GM12878 (cell line): ENCODE measurements around the gene MAGI2. TPM values are rescaled to one million over a fixed set of nuclear protein-coding genes. Genes with fewer than 3 reads are reported as not detected.

ENCODE experiments used
- ATAC-seq: fragments of 200-7000 bp; cut with Tn5 transposase; 3 replicates; pipeline ENCODE4 v1.9.1; 2020; ENCODE audit warnings: mild to moderate bottlenecking, moderate library complexity
- BruUV-seq: library from RNA; stranded (reverse); fragments of 400-500 nt; replicated peaks from 2 replicates; lab custom pipeline; 2021; lab: Mats Ljungman, UMichigan
- CTCF ChIA-PET: fragments of 300-600 bp; sonication (Branson Sonifier 250); formaldehyde crosslinking; extraction: SDS; loops from one replicate; lab custom pipeline; 2021; ENCODE audit warnings: inconsistent platforms; lab: Yijun Ruan, JAX
- POLR2A ChIA-PET: fragments of 350-600 bp; formaldehyde crosslinking; extraction: SDS; loops from one replicate; lab custom pipeline; 2021; ENCODE audit warnings: inconsistent platforms; lab: Charles Lee
- RAD21 ChIA-PET: fragments of 300-600 bp; sonication (Branson Sonifier 250); formaldehyde crosslinking; loops from one replicate; lab custom pipeline; 2023; ENCODE audit warnings: antibody characterized with exemption; ENCODE audit not compliant: unreplicated experiment; lab: Charles Lee
- SMC1A ChIA-PET: fragments of 300-600 bp; sonication (Branson Sonifier 250); formaldehyde crosslinking; loops from one replicate; lab custom pipeline; 2023; ENCODE audit not compliant: unreplicated experiment, uncharacterized antibody; lab: Charles Lee
- DNase-seq: peaks from one replicate; pipeline ENCODE4 v3.0.0-alpha.2; 2011; ENCODE audit warnings: low read depth, low spot score
- FAIRE-seq: peaks from 3 replicates; lab custom pipeline; 2011; peaks lifted over from hg19 to GRCh38; lab: Jason Lieb, UNC
- H2AFZ ChIP-seq: 2 replicates; pipeline ENCODE4 v1.6.0; 2011; ENCODE audit warnings: low read depth, low read length, control low read depth; ENCODE audit not compliant: control insufficient read depth
- H3K27ac ChIP-seq: 2 replicates; pipeline ENCODE4 v1.5.1; 2011; ENCODE audit warnings: control low read depth; ENCODE audit not compliant: control insufficient read depth, insufficient read depth
- H3K27me3 ChIP-seq, 2 experiments: replicated peaks in 1 of 2; 2 replicates each; pipeline versions ENCODE4 v1.6.0 to v1.6.1; 2011; ENCODE audit warnings: low read length in 1 of 2; ENCODE audit not compliant: control insufficient read depth in 2 of 2, insufficient read depth in 2 of 2
- H3K36me3 ChIP-seq, 2 experiments: 2 replicates each; pipeline ENCODE4 v1.5.1; 2011; ENCODE audit warnings: low read length in 1 of 2; ENCODE audit not compliant: control insufficient read depth in 2 of 2, insufficient read depth in 2 of 2
- H3K4me1 ChIP-seq: 2 replicates; pipeline ENCODE4 v1.6.1; 2011; ENCODE audit warnings: mild to moderate bottlenecking, low read length, moderate library complexity, mixed read lengths; ENCODE audit not compliant: control insufficient read depth, insufficient read depth
- H3K4me2 ChIP-seq: 2 replicates; pipeline ENCODE4 v1.6.0; 2011; ENCODE audit warnings: control low read depth; ENCODE audit not compliant: control insufficient read depth, insufficient read depth
- H3K4me3 ChIP-seq: fragments of 200-600 bp; sonication (generic); 2 replicates; pipeline ENCODE4 v1.5.1; 2016
- H3K79me2 ChIP-seq: 2 replicates; pipeline ENCODE4 v1.6.0; 2011; ENCODE audit warnings: low read length; ENCODE audit not compliant: control insufficient read depth, insufficient read depth
- H3K9ac ChIP-seq: 2 replicates; pipeline ENCODE4 v1.8.0; 2011; ENCODE audit warnings: low read length, control low read depth, mixed read lengths; ENCODE audit not compliant: control insufficient read depth, insufficient read depth
- H3K9me3 ChIP-seq: replicated peaks from 3 replicates; pipeline ENCODE4 v1.5.1; 2011; ENCODE audit warnings: mild to moderate bottlenecking, low read length; ENCODE audit not compliant: control insufficient read depth, insufficient read depth
- H4K20me1 ChIP-seq: 2 replicates; pipeline ENCODE4 v1.6.0; 2011; ENCODE audit not compliant: control insufficient read depth, insufficient read depth
- CBX5 ChIP-seq: sonication (generic); IDR thresholded peaks from 2 replicates; pipeline ENCODE4 v1.6.1; 2016; ENCODE audit warnings: low read depth, moderate library complexity, mild to moderate bottlenecking, inconsistent platforms
- CEBPB ChIP-seq, 2 experiments: fragments of 150-350 bp in 1 of 2; IDR thresholded peaks; 2 replicates each; pipeline ENCODE4 v1.6.1; 2012 to 2014; ENCODE audit warnings: low read depth in 2 of 2, low read length in 2 of 2, borderline replicate concordance in 1 of 2, inconsistent platforms in 1 of 2
- EGR1 ChIP-seq, 2 experiments: IDR thresholded peaks; 1 replicate in 1 of 2; 2 replicates in 1 of 2; pipeline ENCODE4 v1.6.1; 2011 to 2012; ENCODE audit warnings: low read depth in 2 of 2, low read length in 2 of 2, borderline replicate concordance in 1 of 2, mild to moderate bottlenecking in 1 of 2, moderate library complexity in 1 of 2
- GATAD2B ChIP-seq: fragments of 450-650 bp; conservative IDR thresholded peaks from 2 replicates; pipeline ENCODE4 v1.6.1; 2017; ENCODE audit warnings: low read depth, mild to moderate bottlenecking, moderate library complexity
- SMAD5 ChIP-seq: IDR thresholded peaks from 2 replicates; pipeline ENCODE4 v1.6.1; 2016; ENCODE audit warnings: antibody characterized with exemption, low read depth
- TARDBP ChIP-seq: IDR thresholded peaks from 2 replicates; pipeline ENCODE4 v1.6.1; 2016; ENCODE audit warnings: borderline replicate concordance
- WGBS: methylation state at CpG from one replicate; pipeline ENCODE4 v1.1.6; 2016; ENCODE audit warnings: low lambda C conversion rate; ENCODE audit not compliant: insufficient replicate concordance, insufficient coverage; ENCODE audit errors: missing lambda C conversion rate; 5-methylcytosine and 5-hydroxymethylcytosine counted together
- in situ Hi-C: fragments of 300-500 bp; cut with MboI; formaldehyde crosslinking; loops from 9 replicates; pipeline ENCODE4 v1.14.3; 2018; ENCODE audit warnings: mixed read lengths
- intact Hi-C: fragments of 100-400 bp; cut with micrococcal nuclease; formaldehyde crosslinking; loops from one replicate; pipeline ENCODE4 v1.14.2; 2022; ENCODE audit not compliant: unreplicated experiment
- polyA plus RNA-seq, 11 experiments: library from polyadenylated mRNA; depleted of rRNA in 4 of 11; unstranded in 6 of 11; stranded (reverse) in 5 of 11; fragments of >200 nt; fragmentation: Nextera tagmentation in 4 of 11; fragmentation: Illumina TruSeq in 1 of 11; extraction: Ambion mirVana in 4 of 11; extraction: Trizol in 1 of 11; gene quantifications; 1 replicate in 1 of 11; 2 replicates in 10 of 11; pipeline versions ENCODE4 v1.2.1 to v1.2.3, GENCODE V29; 2011 to 2016; ENCODE audit warnings: inconsistent platforms in 2 of 11, missing spikeins in 2 of 11, low read depth in 1 of 11
- total RNA-seq, 4 experiments: library from RNA; depleted of rRNA in 3 of 4; stranded (reverse); fragments of >200 nt in 3 of 4; fragmentation: Illumina TruSeq in 1 of 4; extraction: Trizol in 1 of 4; gene quantifications; 2 replicates each; pipeline versions ENCODE4 v1.2.1 to v1.2.3, GENCODE V29; 2013 to 2021
- TF ChIP-seq, protein P1 (sequence below): fragments of 450-650 bp; IDR thresholded peaks from 2 replicates; pipeline ENCODE4 v1.6.1; 2017; ENCODE audit warnings: low read depth, mild to moderate bottlenecking, moderate library complexity
- TF ChIP-seq, protein P2 (sequence below): fragments of 450-650 bp; IDR thresholded peaks from 2 replicates; pipeline ENCODE4 v1.6.1; 2017; ENCODE audit warnings: mild to moderate bottlenecking, low read depth, inconsistent platforms; ENCODE audit not compliant: poor library complexity, severe bottlenecking
- TF ChIP-seq, protein P3 (sequence below): IDR thresholded peaks from 2 replicates; pipeline ENCODE4 v1.6.1; 2012; ENCODE audit warnings: low read depth, low read length, improper control_type of control experiment
- TF ChIP-seq, protein P4 (sequence below): IDR thresholded peaks from 2 replicates; pipeline ENCODE4 v1.6.1; 2011; ENCODE audit warnings: mild to moderate bottlenecking, low read depth, low read length, moderate library complexity; ENCODE audit not compliant: insufficient replicate concordance

Gene MAGI2
- total and polyA plus RNA-seq, 10 of the 15 experiments (the other 5 are each of a cell fraction or from before 2014, with no cell fraction given) = 0.01 to 0.31 (median 0.05) TPM; not detected in 2

DNA sequence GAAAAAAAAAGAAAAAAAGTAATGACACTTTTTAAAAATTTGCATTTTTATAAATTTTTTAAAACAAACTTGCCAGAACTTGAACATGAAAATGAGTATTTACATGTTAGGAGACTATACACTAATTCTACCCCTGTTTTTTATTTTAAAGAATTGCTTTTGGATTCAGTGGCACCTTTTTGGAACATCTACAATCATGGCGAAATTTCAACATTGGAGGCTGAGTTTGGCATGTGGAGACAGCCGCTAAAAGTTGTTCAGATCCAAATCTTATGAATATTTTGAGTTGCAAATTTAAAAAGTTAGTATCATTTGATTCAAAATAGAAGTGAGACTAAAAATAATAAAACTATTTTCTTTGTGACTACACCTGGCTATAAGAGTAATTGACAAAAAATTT is 804.2 kb downstream of the MAGI2 start:
- TF ChIP-seq TARDBP = no peak
- no peak for TF ChIP-seq SMAD5
- no peak for TF ChIP-seq GATAD2B
- TF ChIP-seq EGR1 (IDR thresholded peaks at IDR 0.05; ENCODE audit: borderline replicate concordance in 1 of 2, low read depth in 2 of 2, low read length in 2 of 2) = no peak
- TF ChIP-seq, protein P1, sequence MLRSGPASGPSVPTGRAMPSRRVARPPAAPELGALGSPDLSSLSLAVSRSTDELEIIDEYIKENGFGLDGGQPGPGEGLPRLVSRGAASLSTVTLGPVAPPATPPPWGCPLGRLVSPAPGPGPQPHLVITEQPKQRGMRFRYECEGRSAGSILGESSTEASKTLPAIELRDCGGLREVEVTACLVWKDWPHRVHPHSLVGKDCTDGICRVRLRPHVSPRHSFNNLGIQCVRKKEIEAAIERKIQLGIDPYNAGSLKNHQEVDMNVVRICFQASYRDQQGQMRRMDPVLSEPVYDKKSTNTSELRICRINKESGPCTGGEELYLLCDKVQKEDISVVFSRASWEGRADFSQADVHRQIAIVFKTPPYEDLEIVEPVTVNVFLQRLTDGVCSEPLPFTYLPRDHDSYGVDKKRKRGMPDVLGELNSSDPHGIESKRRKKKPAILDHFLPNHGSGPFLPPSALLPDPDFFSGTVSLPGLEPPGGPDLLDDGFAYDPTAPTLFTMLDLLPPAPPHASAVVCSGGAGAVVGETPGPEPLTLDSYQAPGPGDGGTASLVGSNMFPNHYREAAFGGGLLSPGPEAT = no peak
- TF ChIP-seq, protein P2, sequence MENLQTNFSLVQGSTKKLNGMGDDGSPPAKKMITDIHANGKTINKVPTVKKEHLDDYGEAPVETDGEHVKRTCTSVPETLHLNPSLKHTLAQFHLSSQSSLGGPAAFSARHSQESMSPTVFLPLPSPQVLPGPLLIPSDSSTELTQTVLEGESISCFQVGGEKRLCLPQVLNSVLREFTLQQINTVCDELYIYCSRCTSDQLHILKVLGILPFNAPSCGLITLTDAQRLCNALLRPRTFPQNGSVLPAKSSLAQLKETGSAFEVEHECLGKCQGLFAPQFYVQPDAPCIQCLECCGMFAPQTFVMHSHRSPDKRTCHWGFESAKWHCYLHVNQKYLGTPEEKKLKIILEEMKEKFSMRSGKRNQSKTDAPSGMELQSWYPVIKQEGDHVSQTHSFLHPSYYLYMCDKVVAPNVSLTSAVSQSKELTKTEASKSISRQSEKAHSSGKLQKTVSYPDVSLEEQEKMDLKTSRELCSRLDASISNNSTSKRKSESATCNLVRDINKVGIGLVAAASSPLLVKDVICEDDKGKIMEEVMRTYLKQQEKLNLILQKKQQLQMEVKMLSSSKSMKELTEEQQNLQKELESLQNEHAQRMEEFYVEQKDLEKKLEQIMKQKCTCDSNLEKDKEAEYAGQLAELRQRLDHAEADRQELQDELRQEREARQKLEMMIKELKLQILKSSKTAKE = no peak
- TF ChIP-seq, protein P3, sequence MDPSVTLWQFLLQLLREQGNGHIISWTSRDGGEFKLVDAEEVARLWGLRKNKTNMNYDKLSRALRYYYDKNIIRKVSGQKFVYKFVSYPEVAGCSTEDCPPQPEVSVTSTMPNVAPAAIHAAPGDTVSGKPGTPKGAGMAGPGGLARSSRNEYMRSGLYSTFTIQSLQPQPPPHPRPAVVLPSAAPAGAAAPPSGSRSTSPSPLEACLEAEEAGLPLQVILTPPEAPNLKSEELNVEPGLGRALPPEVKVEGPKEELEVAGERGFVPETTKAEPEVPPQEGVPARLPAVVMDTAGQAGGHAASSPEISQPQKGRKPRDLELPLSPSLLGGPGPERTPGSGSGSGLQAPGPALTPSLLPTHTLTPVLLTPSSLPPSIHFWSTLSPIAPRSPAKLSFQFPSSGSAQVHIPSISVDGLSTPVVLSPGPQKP = no peak
- TF ChIP-seq CEBPB (IDR thresholded peaks at IDR 0.05; ENCODE audit: borderline replicate concordance in 1 of 2, low read depth in 2 of 2, low read length in 2 of 2) = no peak
- TF ChIP-seq, protein P4, sequence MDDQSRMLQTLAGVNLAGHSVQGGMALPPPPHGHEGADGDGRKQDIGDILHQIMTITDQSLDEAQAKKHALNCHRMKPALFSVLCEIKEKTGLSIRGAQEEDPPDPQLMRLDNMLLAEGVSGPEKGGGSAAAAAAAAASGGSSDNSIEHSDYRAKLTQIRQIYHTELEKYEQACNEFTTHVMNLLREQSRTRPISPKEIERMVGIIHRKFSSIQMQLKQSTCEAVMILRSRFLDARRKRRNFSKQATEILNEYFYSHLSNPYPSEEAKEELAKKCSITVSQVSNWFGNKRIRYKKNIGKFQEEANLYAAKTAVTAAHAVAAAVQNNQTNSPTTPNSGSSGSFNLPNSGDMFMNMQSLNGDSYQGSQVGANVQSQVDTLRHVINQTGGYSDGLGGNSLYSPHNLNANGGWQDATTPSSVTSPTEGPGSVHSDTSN = no peak
- no peak for TF ChIP-seq CBX5
- TF ChIP-seq, all 136 proteins: peak for 0
- no peak overlapping the region for H3K4me3 ChIP-seq
- no peak overlapping the region for H3K27ac ChIP-seq
- H3K9me3 ChIP-seq = no peaks in the 10 kb centered on the region
- WGBS = 0% methylated on average over 2 of the region's 2 CpGs
- H3K4me2 ChIP-seq = no peak overlapping the region
- no peaks in the 10 kb centered on the region for H3K27me3 ChIP-seq
- H3K9ac ChIP-seq = no peak overlapping the region
- CTCF ChIA-PET = no interaction called here
- no TSS peak for BruUV-seq
- H3K4me1 ChIP-seq = no peaks in the 10 kb centered on the region
- no peaks in the 10 kb centered on the region for H4K20me1 ChIP-seq
- SMC1A ChIA-PET = no interaction called here
- intact Hi-C loops = no loop called here
- FAIRE-seq (no peak), DNase-seq (no peak), ATAC-seq (no peak)
- no peaks in the 10 kb centered on the region for H3K79me2 ChIP-seq
- RAD21 ChIA-PET = no interaction called here
- in situ Hi-C loops = no loop called here
- no peaks in the 10 kb centered on the region for H3K36me3 ChIP-seq
- POLR2A ChIA-PET = no interaction called here
- no peak overlapping the region for H2AFZ ChIP-seq
